ENCODE results near the gene METTL23.

Gene METTL23

GRCh38 chr17:76775021-76775600 lies 48.5 kb downstream of the METTL23 start:
- DNase-seq, result no peak

DNA sequence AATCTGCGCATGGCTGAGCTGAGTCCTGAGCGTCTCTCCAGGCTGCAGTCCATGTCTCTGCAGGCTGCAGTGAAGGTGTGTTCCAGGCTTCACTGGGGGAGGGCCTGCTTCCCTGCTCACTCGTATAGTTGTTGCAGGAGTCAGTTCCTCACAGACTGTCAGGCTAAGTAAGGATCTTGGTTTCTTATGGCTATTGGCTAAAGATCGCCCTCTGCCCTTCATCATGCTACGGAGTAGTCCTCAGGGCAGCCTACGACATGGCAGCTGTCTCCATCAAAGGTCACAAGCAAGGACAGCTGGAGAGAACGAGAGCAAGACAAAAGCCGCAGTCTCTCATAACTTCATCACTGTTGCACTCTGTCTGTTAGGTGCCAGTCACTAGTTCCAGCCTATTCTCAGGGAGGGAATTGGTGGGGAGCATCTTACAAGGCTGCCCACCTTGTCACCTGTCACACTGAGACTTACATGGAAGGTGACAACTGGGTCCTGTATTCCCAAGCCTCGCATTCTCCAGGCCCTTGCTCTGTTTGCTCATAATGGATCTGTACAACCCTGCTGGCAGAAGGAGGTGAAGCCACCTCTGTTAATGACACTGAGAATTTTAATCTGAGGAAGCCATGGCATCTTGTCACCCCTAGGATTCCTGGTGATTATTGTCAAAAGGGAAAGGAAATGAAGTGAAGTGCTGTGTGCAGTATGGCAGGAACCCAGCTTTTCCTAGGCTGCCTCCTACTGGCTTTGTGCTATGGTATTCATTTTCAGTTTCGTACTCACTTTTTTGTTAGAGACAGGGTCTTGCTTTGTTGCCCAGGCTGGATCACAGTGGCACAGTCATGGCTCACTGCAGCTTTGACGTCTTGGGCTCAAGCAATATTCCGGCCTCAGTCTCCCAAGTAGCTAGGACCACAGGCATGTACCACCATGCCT lies 54.7 kb downstream of the METTL23 start:
- no peak for DNase-seq

DNA sequence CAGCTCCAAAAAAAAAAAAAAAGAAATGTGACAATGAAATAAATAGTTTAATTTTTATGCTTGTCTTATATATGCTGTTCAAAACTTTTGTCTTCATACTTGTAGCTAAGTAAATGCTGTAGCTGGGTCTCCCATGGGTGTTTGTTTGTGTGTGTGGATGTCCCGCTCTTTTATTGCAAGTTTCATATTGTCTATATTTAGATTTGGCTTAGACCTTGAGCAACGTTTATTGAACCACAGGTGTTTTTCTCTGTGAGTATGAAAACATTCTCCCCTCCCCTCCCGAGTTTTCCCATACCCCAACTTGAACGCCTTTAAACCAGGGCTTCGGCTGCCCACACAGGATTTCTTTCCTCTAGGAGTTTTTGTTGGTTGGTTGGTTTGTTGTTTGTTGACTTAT lies 56.5 kb downstream of the METTL23 start:
- no peak for DNase-seq
